Fibroblast of the aortic adventitia (primary cell): ENCODE results near the gene EIF2AK2. TPM values are rescaled to one million over a fixed set of nuclear protein-coding genes. Genes with fewer than 3 reads are reported as not detected.

Source experiments
- DNase-seq: peaks from one replicate; pipeline ENCODE4 v3.0.0-alpha.2; 2010; ENCODE audit warnings: low read depth
- H3K4me3 ChIP-seq: 2 replicates; pipeline ENCODE4 v1.5.1; 2011; ENCODE audit warnings: low read depth, mild to moderate bottlenecking, control low read depth, low read length, moderate library complexity
- CTCF ChIP-seq: IDR thresholded peaks from 2 replicates; pipeline ENCODE4 v1.5.1; 2011; ENCODE audit warnings: mild to moderate bottlenecking, low read length, control low read depth, inconsistent platforms; ENCODE audit not compliant: insufficient read depth
- total RNA-seq: library from RNA; depleted of rRNA; stranded (reverse); fragments of >200 nt; gene quantifications from 2 replicates; pipeline ENCODE4 v1.2.3, GENCODE V29; 2012; ENCODE audit warnings: low replicate concordance

Gene EIF2AK2
- total RNA-seq, 1 donor = 53.8 TPM

GRCh38 chr2:37068686-37069085, 88.1 kb downstream of the EIF2AK2 start:
- no peak for TF ChIP-seq CTCF

GRCh38 chr2:37061776-37062175, 95.0 kb downstream of the EIF2AK2 start:
- no peak for DNase-seq
- no peak for TF ChIP-seq CTCF
- no peak overlapping the region for H3K4me3 ChIP-seq

More at GRCh38 chr2:37068686-37069085, 88.1 kb downstream of the EIF2AK2 start:
- DNase-seq = no peak
- no peak overlapping the region for H3K4me3 ChIP-seq

GRCh38 chr2:37061013-37061711, 95.6 kb downstream of the EIF2AK2 start:
- no peak for DNase-seq

GRCh38 chr2:37060446-37060845, 96.3 kb downstream of the EIF2AK2 start:
- TF ChIP-seq CTCF = no peak
- no peak for DNase-seq
- no peak overlapping the region for H3K4me3 ChIP-seq

More at GRCh38 chr2:37061013-37061711, 95.6 kb downstream of the EIF2AK2 start:
- no peak overlapping the region for H3K4me3 ChIP-seq
- no peak for TF ChIP-seq CTCF

- no peak for TF ChIP-seq CTCF
- H3K4me3 ChIP-seq = no peak overlapping the region
- DNase-seq = no peak
These were observed 96.9 kb downstream of the EIF2AK2 start for GRCh38 chr2:37059841-37060240.

GRCh38 chr2:37052600-37053332, 104.0 kb downstream of the EIF2AK2 start:
- H3K4me3 ChIP-seq = no peak overlapping the region
- no peak for DNase-seq
- TF ChIP-seq CTCF = no peak

Other genes starting within 250 kb of the EIF2AK2 start
- gene STRN, start 190.4 kb downstream of the EIF2AK2 start, total RNA-seq = 26.2 and 26.5 TPM in 2 replicates
- gene HEATR5B, start 72.6 kb downstream of the EIF2AK2 start, total RNA-seq = 20.6 and 21.1 TPM in 2 replicates
- gene GPATCH11, start 72.5 kb downstream of the EIF2AK2 start, total RNA-seq = 8.5 and 14.0 TPM in 2 replicates
- not detected in 2 replicates for gene SULT6B1, start 31.7 kb upstream of the EIF2AK2 start, total RNA-seq
- 17.7 and 27.6 TPM in 2 replicates for gene CEBPZOS, start 39.5 kb upstream of the EIF2AK2 start, total RNA-seq
- gene CEBPZ, start 74.6 kb upstream of the EIF2AK2 start, total RNA-seq = 64.3 and 104 TPM in 2 replicates
- 11.1 and 37.9 TPM in 2 replicates for gene NDUFAF7, start 74.7 kb upstream of the EIF2AK2 start, total RNA-seq
- 55.8 and 77.9 TPM in 2 replicates for gene PRKD3, start 167.9 kb upstream of the EIF2AK2 start, total RNA-seq
- 1.7 and 8.3 TPM in 2 replicates for gene QPCT, start 187.7 kb upstream of the EIF2AK2 start, total RNA-seq